ENCODE results near the gene SF3B1.
"Not testable (repeated sequence)": the region's sequence is repeated elsewhere in the genome, so short reads cannot be mapped to it uniquely, and the experiment has no call there.

SF3B1 gene

DNA sequence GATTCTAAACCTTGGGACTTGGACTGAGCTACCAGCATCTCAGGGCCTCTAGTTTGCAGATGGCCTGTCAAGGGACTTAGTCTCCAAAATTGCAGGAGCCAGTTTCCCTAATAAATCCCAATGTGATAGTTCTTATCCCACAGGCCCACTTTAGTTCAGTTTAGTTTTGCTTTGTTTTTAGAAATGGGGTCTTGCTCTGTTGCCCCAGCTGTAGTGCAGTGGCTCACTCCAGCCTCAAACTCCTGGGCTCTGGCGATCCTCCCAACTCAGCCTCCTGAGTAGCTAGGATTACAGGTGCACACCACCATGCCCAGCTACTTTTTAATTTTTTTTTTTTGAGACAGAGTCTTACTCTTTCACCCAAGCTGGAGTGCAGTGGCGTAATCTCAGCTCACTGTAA, 2.6 kb upstream of the SF3B1 start:
- DNase-seq (ENCODE audit: low read depth in 2 of 2, low spot score in 1 of 2) = no peak

DNA sequence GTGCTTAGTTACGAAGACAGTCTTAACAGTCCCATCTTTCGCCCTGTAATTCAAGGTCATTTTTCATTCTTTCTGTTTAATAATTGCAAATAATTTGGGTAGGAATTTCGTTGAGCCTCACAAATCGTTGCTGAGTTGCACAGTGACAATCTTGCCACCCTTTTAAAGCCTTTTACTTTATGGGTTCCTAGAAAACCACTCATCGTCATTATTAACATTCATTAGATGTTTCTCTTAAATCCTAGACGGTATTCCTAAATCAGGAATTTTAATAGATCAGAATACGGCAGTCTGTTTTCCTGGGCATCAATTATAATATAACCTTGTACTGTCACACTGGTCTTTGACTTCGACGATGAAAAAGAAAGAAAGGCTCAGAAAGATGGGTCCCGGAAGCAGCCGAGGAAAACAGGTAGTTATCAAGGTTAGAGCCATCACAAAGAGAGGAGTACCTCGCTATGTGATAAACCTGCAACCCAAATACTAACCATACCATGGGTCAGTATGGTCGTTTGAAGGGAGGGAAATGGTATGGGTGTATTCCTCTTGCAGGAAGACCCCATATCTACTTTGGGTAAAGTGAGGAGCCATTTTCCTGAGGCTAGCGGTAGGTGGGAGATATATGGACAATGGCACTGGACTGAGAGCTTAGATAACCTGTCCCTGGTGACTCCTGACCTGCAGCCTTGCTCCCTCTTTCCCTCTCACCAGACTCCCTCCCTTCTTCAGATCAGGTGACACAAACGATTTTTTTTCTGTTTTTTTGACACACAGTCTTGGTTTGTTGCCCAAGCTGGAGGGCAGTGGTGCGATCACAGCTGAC, 981 bp upstream of the SF3B1 start:
- DNase-seq (ENCODE audit: low read depth in 2 of 2, low spot score in 1 of 2) = no peak

DNA sequence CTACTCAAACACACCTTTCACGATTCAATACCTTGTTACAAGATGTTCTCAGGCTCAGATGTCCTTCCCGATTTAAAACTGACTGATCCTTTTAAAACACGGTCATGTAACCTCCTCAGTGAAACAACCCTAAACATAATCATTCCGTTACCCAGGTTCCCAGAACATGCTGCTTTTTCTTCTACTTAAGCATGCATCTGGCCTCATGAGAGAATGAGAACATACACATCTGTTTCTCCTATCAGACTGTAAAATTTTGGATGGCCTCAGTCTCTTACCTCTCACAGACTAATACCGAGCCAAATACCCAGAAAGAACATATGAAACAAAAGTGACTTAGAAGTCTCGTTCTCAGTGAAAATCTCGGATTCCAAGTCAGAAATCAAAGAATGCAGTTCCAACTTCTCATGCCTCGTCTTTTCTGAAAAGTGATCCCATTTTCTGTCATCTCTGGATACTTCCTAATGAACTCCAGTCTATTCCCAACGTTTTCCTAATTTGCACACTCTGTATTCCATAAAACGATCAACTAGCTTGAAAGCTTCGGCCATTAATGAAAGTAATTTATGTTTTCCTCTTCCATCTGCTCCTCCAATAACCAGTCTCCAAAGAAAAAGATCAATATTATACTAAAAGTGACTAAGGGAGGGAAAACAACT, 919 bp downstream of the SF3B1 start:
- no peak for DNase-seq (ENCODE audit: low read depth in 2 of 2, low spot score in 1 of 2)

DNA sequence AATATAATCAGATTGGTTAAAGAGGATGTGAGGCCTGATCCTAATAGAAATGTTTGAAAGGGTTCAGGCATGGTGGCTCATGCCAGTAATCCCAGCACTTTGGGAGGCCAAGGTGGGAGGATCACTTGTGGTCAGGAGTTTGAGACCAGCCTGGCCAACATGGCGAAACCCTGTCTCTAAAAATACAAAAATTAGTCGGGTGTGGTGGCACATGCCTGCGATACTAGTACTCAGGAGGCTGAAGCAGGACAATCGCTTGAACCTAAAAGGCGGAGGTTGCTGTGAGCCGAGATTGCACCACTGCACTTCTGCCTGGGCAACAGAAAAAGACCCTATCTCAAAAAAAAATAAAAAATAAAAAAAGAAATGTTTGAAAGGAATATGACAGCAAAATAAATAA, 2.3 kb downstream of the SF3B1 start:
- DNase-seq (ENCODE audit: low read depth in 2 of 2, low spot score in 1 of 2) = not testable (repeated sequence)

DNA sequence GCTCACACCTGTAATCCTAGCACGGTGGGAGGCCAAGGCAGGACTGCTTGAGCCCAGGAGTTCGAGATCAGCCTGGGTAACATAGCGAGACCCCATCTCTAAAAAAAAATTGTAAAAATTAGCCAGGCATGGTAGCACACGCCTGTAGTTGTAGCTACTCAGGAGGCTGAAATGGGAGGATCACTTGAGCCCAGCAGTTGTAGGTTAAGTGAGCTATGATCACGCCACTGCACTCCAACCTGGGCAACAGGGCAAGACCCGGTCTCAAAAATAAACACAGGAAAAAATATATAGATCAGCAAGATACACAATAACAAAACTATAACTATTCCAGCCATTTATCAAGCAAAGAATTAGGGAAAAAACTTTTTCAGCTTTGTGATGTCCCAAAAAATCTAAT, 3.0 kb downstream of the SF3B1 start:
- DNase-seq (ENCODE audit: low read depth in 2 of 2, low spot score in 1 of 2) = no peak

DNA sequence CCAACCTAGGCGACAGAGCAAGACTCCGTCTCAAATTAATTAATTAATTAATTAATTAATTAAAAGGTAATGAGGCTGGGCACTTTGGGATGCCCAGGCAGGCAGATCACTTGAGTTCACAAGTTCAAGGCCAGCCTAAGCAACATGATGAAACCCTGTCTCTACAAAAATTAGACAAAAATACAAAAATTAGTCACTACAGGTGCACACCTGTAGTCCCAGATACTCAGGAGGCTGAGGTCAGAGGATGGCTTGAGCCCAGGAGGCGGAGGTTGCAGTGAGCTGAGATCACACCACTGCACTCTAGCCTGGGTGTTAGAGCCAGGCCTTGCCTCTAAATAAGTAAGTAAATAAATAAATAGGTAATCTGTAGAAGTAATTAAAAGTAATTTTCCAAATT, 6.8 kb downstream of the SF3B1 start:
- DNase-seq (ENCODE audit: low read depth in 2 of 2, low spot score in 1 of 2) = no peak

DNA sequence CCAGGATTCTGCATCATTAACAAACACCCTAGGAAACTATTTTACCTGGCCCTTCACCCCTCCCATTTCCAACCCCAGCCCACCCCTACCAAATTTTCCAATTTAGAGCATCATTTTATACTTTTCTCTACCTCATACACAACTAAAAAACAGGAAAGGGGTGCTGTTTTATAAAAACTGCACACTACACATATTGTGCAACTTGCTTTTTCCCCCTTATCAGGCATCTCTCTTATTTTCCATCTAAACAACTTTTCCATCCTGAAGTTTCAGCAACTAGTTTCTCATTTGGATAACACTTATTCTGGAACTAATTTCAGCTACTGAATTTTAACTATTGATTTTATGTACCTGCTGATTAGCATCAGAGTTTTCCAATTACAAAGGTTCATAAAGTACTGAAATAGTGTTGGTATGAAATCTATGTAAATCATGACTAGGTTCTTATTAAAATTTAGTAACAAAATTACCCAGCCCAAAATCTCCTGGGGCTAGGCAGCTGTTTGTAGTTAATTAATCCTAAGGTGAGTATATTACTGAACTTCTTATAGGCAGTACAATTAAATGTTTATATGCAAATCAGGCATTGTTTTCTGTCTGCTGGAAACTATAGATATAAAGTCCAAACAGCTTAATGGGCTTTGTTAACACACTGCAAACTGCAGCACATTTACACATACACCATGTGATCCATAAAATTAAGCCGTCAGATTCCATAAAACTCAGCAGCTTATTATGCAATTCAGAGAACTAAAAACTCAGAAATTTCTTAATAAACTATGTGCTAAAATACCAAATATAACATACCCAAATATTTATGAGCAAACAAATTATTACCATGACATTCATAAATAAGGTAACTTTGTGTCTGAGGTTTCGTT, 7.9 kb downstream of the SF3B1 start:
- DNase-seq (ENCODE audit: low read depth in 2 of 2, low spot score in 1 of 2) = no peak

DNA sequence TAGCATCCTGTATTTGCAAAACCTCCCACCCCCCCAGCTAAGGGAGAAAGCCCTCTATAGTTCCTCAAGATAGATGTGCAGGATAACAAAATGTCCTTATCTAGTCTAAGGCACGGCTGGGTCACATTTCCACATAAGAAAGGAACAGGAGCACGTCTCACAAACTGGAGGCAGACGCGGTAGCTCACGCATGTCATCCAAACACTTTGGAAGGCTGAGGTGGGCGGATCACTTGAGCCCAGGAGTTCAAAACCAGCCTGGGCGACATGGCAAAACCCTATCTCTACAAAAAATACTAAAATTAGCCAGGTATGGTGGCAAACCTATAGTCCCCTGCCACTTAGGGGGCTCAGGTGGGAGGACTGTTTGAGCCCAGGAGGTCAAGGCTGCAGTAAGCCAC, 9.3 kb downstream of the SF3B1 start:
- DNase-seq (ENCODE audit: low read depth in 2 of 2, low spot score in 1 of 2) = no peak

DNA sequence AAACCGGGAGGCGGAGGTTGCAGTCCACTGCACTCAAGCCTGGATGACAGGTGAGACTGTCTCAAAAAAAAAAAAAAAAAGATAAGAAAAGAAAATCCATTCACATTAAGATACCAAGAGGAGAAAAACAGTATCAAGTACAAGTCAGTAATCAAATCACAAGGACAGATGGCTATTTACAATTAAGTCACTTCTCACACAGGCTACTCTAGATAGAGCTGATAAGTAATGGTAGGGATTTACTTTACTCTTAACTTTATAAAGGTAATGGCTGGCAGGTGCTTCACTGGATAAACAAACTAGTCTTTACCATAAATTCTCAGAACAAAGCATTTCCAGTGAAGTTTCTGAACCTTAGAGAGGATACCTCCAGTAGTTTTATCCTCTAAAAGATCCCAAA, 11.5 kb downstream of the SF3B1 start:
- DNase-seq (ENCODE audit: low read depth in 2 of 2, low spot score in 1 of 2) = no peak

DNA sequence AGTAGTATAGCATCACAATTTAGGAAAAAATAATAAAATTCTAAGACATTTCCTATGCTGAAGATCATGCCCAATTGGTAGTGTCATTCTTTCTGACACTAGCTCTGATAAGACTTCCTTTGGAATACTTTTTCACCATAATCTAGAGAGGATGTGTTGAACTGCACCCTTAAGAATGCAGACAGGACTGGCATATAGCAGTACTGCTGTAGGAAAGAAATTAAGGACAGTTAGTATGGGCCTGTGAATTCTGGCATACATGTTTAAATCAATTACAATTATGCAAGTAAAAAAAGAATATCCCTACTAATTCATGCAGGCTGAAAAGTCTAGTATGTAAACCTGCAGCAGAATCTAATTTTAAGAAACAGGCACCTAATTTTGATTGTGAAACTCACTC, 15.4 kb downstream of the SF3B1 start:
- DNase-seq (ENCODE audit: low read depth in 2 of 2, low spot score in 1 of 2) = no peak

DNA sequence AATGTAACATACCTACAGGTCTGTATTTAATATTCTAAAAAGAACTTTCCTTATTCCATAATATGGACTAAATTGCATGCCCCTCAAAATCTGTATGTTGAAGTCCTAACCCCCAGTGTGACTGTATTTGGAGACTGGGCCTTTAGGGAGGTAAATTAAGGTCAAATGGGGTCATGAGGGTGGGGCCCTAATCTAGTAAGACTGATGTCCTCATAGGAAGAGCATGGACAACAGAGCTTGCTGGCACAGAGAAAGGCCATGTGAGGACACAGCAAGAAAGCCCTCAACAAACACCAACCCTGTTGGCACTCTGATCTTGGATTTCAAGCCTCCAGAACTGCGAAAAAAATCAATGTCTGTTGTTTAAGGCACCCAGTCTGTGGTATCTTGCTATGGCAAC, 18.6 kb downstream of the SF3B1 start:
- no peak for DNase-seq (ENCODE audit: low read depth in 2 of 2, low spot score in 1 of 2)

DNA sequence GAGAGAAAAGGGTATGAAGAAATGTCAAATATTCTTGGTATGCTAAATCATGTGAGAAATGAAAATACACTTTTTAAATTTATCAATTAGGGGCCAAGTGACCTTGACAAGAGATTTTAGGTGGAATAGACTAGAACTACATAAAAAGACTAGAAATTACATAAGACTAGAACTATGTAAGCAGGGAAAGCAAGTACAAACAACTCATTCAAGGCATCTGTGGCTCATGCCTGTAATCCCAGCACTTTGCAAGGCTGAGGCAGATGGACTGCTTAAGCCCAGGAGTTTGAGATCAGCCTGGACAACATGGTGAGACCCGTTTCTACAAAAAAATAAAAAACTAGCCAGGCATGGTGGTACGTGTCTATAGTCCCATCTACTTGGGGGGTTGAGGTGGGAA, 20.3 kb downstream of the SF3B1 start:
- DNase-seq (ENCODE audit: low read depth in 2 of 2, low spot score in 1 of 2) = no peak

DNA sequence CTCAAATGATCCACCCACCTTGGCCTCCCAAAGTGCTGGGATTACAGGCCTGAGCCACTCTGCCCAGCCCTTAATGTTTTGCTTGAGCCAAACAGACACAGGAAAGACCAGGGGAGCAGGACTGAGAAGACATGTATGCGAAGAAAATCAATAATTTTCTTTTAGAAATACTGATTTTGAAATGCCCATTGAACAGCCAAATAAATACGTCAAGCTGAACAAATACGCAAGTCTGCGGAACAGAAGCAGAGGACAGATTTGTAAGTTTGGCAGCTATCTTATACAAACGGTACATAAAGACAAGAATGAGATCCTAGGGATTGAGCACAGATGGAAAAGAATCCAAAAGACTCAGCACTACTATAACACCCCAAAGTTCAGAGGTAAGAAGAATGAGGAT, 20.8 kb downstream of the SF3B1 start:
- no peak for DNase-seq (ENCODE audit: low read depth in 2 of 2, low spot score in 1 of 2)

DNA sequence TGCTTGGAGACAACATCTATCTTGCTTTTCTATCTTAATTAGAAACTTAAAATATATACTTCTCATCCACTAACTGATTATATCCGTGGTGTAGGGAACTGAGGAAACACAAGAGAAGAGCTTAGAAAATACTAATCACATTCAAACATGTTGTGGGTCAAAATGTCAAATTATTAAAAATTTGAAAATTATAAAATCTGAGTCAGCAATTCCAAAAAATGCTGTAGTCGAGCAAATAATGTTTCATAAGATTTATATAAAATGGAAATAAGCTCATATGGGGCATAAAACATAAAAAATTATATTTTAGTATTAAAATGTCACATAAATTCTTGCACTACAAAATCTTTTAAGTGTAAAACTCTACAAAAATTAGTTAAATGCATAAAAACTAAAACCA, 29.2 kb downstream of the SF3B1 start:
- DNase-seq (ENCODE audit: low read depth in 2 of 2, low spot score in 1 of 2) = no peak

DNA sequence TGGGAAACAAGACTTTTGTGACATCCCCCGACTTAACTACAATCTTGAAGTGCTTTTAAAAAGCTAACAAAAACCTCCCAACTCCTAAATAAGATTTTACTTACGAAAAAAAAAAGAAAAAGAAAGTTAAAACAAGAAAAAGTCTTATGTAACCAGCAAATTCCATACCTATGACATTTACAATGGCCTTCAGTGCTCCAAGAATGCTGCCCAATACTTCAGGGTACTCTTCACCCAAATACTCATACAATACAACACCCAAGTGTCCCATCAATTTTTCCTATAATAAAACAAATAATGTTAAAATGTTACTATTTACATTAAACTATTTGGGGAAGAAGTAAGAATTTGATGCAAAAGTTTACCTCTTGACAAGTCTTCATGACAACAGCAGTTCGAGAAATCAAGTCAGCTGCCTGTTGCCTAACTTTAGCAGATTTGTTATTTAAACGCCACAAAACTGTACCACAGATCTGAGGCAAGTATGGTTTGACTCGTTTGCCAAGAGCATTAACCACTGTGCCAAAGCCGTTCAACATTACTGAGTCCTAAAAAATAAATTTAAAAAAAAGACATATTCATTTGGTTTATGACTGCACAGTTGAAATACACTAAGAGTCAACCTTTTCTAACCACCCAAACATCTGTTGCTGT, 34.8 kb downstream of the SF3B1 start:
- DNase-seq (ENCODE audit: low read depth in 2 of 2, low spot score in 1 of 2) = no peak

DNA sequence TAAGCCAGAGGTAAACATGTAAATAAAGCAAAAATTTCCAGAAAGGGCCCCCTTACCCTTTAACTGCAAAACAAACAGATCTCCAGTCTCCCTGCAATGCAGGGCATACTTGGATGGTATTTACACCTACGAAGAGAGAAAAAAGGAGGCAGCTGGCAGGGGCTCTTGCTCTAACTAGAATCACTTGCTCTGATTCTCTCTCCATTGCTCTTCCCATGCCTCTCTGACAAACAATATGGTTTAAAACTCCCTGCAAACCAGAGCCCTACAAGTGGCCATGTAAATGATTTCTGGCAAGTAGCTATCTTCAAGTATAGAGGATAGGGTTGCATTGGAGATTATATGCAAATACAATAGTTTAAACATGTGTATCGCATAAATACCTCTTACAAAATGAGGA, 35.9 kb downstream of the SF3B1 start:
- no peak for DNase-seq (ENCODE audit: low read depth in 2 of 2, low spot score in 1 of 2)

DNA sequence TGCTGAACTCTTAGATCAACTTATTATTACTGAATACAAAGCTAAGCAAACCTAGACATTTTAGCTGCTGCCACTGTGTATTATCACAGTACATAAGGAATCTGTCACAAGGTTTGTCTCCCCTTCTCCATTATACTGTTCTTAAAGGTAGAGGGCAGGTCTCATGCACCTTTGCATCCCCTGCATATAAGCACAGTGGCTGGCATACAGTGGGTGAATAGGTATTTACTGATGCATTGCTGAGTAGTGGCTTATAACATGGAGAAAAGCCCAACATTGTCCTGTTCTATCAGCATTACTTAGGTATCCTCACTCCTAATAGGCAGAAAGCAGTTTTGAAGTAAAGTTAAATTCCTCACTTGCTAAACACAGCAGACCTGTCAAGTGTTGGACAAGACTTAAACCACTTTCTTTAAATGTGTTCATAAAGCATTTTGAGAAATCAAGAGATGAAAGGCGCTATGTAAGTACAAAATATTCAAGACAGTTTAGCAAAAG, 43.6 kb downstream of the SF3B1 start:
- DNase-seq (ENCODE audit: low read depth in 2 of 2, low spot score in 1 of 2) = no peak

DNA sequence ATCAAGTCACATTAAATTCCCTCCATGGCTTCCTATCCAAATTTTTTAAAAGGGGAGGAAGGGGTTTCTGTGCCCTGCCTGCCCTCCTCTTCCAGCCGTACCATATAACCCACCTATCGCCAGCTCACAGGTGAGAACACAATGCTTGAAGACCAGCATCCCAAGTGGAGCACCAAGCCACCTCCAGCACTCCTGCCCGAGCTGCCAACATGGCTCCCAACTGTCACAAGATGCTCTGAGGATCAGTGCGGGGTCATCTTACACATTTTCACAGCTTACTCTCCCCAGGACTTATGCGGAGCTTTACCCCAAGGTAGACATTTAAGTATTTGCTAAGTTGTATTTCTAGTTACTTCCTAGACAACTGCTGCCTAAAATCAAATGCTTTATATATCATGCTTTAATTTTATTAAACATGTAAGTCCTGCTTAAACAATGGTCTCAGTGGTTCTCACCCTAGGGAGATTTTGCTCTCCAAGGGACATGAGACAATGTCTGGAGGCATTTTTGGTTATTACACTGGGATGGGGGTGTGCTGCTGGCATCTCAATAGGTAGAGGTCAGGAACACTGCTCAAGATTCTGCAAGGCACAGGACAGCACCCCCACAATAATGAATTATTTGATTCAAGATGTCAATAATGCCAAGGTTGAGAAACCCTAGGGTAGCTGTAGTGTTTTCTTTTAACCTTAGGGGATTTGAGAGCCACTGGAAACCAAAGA, 45.8 kb downstream of the SF3B1 start:
- no peak for DNase-seq (ENCODE audit: low read depth in 2 of 2, low spot score in 1 of 2)

DNA sequence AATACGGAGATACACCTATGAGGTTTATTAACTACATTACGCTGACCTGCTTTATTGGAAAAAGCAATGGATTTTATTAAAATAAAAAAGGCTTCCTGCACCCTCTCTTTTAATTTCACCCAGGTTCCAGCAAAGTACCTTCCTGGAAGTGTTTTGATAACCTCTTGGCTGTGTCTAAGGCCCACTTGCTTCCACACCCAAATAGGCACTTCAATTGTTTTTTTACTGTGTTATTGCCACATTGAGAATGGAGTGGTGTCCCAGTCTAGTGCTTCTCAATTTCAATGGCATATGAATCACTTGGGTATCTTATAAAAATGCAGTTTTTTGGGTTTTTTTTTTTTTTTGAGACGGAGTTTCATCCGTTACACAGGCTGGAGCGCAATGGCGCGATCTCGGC, 47.6 kb downstream of the SF3B1 start:
- no peak for DNase-seq (ENCODE audit: low read depth in 2 of 2, low spot score in 1 of 2)

DNA sequence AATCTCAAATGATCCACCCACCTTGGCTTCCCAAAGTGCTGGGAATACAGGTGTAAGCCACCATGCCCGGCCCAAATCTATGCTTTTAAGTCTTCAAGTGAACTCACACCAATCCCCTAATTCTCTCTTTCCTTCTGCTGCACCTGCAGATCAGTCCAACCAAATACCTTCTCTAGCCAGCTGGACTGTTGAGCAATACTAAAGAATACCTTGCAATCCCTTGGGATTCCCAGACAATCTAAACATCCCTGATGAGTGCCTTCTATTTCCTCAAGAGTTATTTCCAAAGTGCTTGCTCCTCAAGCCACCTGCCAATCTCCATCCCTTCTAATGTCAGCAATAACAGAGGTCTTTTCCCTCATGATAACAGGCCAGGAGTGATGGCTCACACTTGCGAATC, 48.6 kb downstream of the SF3B1 start:
- DNase-seq (ENCODE audit: low read depth in 2 of 2, low spot score in 1 of 2) = no peak

DNA sequence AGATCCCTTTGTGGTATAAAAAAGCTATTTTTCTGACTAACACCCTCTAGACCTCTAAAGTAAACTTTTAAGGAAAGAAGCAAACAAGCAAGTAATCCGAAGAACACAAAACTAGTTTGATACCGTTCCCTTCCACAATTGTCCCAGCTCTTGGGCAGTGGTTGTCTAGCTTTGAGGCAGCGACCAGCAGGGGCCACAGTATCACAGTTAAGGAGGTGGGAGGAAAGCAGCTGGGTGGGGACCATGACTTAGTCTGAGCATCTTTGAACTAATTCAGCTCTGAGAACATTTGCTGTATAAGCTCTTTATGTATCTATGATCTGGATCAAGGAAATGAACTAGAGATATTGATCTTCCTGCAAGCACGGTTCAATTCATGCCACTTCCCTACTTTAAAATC, 51.0 kb downstream of the SF3B1 start:
- DNase-seq (ENCODE audit: low read depth in 2 of 2, low spot score in 1 of 2) = no peak

Data from stimulated activated CD8-positive, alpha-beta memory T cell treated with anti-CD3 and anti-CD28 coated beads, Interleukin-4, amount 100 ng/mL, for 1 hour (primary cell).